GM18858 (cell line): Measurements from ENCODE around the gene SDK1.
"Not testable (repeated sequence)": the region's sequence is repeated elsewhere in the genome, so short reads cannot be mapped to it uniquely, and the experiment has no call there.

Experiments used
- ATAC-seq: cut with Tn5 transposase; IDR thresholded peaks from one replicate; pipeline ENCODE4 v1.9.1; 2021; ENCODE audit not compliant: unreplicated experiment

SDK1 gene

GRCh38 chr7:4233621-4234497, 932.8 kb downstream of the SDK1 start:
- no peak for ATAC-seq

GRCh38 chr7:4234498-4234855, 933.4 kb downstream of the SDK1 start:
- ATAC-seq: no peak

- no peak for ATAC-seq
Measured at GRCh38 chr7:4234886-4235285, 933.8 kb downstream of the SDK1 start.

GRCh38 chr7:4235596-4235995, 934.5 kb downstream of the SDK1 start:
- no peak for ATAC-seq

- ATAC-seq: no peak
Measured at GRCh38 chr7:4236389-4236788, 935.3 kb downstream of the SDK1 start.

GRCh38 chr7:4236873-4237272, 935.8 kb downstream of the SDK1 start:
- not testable (repeated sequence) for ATAC-seq

GRCh38 chr7:4237296-4238235, 936.5 kb downstream of the SDK1 start:
- no peak for ATAC-seq

- no peak for ATAC-seq
Measured at GRCh38 chr7:4238861-4239260, 937.8 kb downstream of the SDK1 start.

GRCh38 chr7:4240042-4240441, 939.0 kb downstream of the SDK1 start:
- no peak for ATAC-seq

GRCh38 chr7:4240520-4241303, 939.7 kb downstream of the SDK1 start:
- ATAC-seq: no peak

- ATAC-seq: no peak
Measured at GRCh38 chr7:4241304-4241612, 940.2 kb downstream of the SDK1 start.

GRCh38 chr7:4241791-4242190, 940.7 kb downstream of the SDK1 start:
- no peak for ATAC-seq

GRCh38 chr7:4242706-4243105, 941.7 kb downstream of the SDK1 start:
- ATAC-seq: no peak

GRCh38 chr7:4244041-4244440, 943.0 kb downstream of the SDK1 start:
- ATAC-seq: no peak

- no peak for ATAC-seq
Measured at GRCh38 chr7:4244635-4245034, 943.6 kb downstream of the SDK1 start.

GRCh38 chr7:4245135-4245865, 944.2 kb downstream of the SDK1 start:
- no peak for ATAC-seq

GRCh38 chr7:4245866-4246470, 944.9 kb downstream of the SDK1 start:
- no peak for ATAC-seq

GRCh38 chr7:4246536-4246935, 945.5 kb downstream of the SDK1 start:
- ATAC-seq: no peak

GRCh38 chr7:4247106-4247876, 946.2 kb downstream of the SDK1 start:
- ATAC-seq: no peak
